Inflammatory macrophage treated with lipopolysaccharide for 4 hours (primary cell): Measurements from ENCODE around the gene NR1D2.

Experiments used
- DNase-seq: peaks from one replicate; pipeline ENCODE4 v3.0.0-alpha.2; 2020

NR1D2 gene

GRCh38 chr3:23968463-23969184 is 23.5 kb downstream of the NR1D2 start:
- DNase-seq = peak; percentile 54

DNA sequence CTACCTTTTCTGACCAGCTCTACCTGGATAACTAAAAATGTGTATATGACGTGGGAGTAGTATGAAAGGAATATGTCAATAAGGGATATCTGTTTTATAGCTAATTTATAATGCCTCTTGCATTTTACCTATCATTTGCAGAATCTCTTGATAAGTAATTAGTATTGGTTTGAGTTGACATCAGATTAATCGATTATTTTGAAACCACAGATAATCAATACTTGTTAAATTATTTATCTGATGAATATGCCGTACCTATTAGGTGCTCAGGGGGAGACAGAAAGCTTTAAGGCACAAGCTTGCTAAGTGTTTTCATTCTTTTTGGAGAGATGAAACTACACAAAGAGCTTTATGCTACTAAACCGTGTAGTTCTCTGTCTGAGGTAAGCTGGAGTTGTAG is 24.3 kb downstream of the NR1D2 start:
- no peak for DNase-seq

GRCh38 chr3:23971684-23972083 is 26.6 kb downstream of the NR1D2 start:
- no peak for DNase-seq

DNA sequence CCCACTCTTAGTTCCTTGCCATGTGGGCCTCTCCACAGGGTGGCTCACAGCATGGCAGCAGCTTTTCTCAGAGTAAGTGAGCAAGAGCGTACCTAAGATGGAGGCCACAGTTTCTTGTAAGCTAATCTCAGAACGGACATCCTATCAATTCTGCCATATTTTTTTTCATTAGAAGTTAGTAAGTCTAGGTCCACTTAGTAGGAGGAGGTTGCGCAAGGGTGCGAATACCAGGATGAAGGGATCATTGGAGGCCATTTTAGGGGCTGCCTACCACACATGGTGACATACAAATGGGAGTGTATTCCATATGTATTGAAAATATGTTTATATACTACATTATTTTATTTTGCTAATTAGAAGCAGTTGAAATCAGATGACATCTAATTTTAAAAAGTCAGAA is 31.5 kb downstream of the NR1D2 start:
- DNase-seq = no peak

DNA sequence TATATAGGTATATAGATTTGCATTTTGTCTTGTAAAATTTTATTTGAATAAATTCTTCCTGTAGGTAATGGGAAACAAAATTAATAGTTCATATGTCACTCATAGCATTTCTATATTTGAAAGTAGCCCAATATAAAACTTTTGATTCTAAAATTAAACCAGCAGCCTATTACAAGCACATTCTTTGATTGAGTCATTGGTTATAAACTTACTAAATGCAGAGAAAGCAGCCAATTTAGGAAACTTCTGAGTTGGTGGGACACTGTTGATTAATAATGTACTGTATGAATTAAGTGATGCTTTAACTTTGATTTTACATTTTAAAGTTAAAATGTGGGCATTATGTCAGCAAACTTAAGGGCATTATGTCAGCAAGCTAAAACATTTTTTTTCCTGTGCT is 34.5 kb downstream of the NR1D2 start:
- DNase-seq = no peak

- no peak for DNase-seq
These were observed 36.0 kb downstream of the NR1D2 start for GRCh38 chr3:23981136-23981535.

DNA sequence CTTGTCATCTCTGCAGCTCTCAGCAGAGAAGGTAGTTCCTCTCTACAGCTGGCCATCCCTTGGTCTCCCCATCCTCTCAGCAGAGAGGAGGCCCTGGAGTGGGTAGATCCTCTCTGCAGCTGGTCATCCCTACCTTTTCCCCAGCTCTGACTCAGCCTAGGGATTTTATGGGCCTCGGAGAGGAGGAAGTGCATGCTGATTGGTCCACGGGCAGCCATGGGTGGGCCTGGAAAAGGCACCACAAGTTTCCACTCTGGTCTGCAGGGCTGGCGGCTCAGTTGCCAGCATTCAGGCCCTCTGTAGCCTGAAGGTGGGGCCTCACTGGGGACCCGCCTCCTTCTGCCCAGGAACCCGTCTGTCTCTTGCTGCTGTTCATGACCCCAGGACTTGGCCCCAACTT is 36.9 kb downstream of the NR1D2 start:
- no peak for DNase-seq

GRCh38 chr3:23984934-23985333 is 39.8 kb downstream of the NR1D2 start:
- DNase-seq = no peak

- peak; percentile 43 for DNase-seq
These were observed 40.9 kb downstream of the NR1D2 start for GRCh38 chr3:23985747-23986544.

DNA sequence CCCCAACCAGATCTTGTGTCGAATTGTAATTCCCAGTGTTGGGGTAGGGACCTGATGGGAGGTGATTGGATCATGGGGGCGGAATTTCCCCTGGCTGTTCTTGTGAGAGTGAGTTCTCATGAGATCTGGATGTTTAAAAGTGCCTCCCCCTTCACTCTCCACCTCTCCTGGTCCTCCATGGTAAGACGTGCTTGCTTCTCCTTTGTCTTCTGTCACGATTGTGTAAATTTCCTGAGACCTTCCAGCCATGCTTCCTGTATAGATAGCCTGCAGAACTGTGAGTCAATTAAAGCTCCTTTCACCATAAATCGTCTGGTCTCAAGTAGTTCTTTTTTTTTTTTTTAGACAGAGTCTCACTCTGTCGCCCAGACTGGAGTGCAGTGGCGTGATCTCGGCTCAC is 42.3 kb downstream of the NR1D2 start:
- peak; percentile 86 for DNase-seq

DNA sequence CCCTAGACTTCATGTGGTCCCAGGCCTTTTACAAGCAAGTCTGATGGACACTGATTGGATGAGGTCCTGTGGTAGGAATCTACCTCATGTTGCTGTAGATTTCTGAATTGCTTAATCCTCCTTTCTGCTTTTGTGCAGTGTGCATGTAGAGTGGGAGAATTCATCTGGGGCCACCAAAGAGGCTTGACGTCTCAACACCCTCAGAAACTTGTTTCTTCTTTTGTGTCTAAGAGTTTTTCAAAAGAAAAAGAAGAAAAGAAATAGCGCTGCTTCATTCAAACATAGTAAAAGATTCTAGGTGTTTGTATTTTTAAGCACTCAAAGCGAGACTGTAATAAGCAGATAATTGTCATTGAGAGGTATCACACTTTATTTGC is 46.2 kb downstream of the NR1D2 start:
- peak; percentile 36 for DNase-seq

GRCh38 chr3:23991683-23992628 is 46.9 kb downstream of the NR1D2 start:
- DNase-seq = no peak

DNA sequence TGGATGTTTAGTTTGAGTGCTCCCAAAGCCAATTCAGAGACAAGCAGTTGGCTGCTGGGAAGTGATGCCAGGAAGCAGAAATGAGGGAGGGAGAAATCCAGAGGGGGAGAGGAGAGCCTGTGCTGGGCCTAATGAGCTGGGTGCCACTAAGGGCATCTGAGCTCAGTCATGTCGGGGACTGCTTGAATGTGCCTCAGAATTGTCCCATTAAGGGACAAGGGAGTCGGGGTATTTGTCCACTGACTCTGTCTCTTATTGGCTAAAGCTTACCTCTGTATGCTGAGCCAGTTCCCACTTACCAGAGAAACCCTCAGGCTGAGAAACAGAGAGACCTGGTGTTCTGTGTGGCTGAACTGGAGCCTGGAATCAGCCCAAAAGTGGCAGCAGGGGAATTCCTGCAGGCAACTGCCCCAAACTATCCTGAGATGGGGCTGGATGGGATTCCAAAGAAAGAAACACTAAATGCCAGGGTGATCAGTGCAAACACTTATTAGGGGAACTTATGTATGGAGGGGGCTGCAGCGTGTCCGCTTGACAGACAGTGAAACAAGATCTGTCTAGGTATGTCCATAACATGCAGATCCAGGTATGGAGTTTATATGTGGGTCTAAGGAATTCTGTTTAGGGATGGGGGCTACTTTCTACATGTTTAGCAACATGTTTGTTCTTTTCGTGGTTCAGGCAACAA is 48.6 kb downstream of the NR1D2 start:
- DNase-seq = no peak

DNA sequence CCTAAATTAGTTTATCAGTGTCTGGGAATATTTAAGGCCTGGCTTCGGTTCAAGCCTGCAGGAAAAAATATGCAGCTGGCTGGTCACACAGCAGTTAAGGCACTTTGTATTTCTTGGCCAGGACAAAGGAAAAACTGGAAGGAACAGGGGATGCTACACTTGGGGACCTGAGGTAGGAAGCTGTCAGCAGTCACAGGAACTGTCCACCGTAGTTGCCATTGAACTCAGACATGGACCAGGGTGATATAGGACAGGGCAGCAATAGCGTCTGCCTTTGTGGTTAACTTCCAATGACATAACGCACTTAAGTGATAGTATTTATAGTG is 49.1 kb downstream of the NR1D2 start:
- no peak for DNase-seq

- DNase-seq = no peak
These were observed 50.1 kb downstream of the NR1D2 start for GRCh38 chr3:23995219-23995618.

- DNase-seq = no peak
These were observed 51.0 kb downstream of the NR1D2 start for GRCh38 chr3:23996095-23996524.

- peak; percentile 51 for DNase-seq
These were observed 54.0 kb downstream of the NR1D2 start for GRCh38 chr3:23999012-23999641.

DNA sequence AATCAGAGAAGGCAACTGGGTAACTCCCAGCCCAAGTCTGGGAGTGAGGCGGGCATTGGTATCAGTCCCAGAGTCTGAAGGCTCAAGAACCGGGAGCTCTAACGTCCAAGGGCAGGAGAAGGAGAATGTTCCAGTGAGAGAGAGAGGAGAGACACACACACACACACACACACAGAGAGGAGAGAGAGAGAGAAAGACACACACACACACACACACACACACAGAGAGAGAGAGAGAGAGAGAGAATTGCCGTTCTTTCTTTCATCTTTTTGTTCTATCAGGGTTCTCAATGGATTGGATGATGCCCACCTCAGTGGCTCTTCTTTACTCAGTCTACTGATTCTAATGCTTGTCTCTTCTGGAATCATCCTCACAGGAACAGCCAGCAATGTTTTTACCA is 57.0 kb downstream of the NR1D2 start:
- no peak for DNase-seq

- DNase-seq = no peak
These were observed 58.4 kb downstream of the NR1D2 start for GRCh38 chr3:24003466-24003865.

DNA sequence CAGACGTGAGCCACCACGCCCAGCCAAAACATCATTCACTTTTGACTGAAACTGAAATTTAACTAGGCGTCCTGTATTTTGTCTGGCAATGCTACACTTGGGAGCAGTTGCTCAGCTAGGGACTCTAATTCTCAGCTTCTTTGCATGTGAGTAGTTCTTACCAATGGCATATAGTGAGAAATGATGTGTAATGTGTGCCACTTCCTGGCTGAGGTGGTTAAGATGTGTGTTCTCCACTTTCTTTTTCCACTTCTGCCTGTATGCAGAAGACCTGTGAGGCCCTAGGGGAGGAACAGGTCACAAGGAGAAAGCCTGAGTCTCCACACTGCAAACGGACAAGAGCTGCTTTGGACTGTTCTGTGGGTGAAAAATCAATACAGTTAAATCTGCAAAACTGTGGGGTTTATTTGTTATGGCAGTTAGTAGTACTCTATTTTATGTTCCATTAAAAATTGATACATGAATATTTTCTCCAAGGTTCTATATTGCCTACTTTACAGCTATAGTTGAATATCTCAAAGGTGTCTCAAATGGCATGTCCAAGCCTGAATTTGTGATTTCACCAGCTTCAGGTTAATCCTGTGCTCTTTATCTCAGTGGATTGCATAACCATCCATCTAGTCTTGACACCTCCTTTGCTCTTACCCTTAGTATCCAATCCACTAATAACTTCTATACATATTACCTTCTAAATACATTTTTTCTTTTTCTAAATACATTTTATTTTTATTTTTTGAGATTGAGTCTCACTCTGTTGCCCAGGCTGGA is 59.3 kb downstream of the NR1D2 start:
- no peak for DNase-seq

DNA sequence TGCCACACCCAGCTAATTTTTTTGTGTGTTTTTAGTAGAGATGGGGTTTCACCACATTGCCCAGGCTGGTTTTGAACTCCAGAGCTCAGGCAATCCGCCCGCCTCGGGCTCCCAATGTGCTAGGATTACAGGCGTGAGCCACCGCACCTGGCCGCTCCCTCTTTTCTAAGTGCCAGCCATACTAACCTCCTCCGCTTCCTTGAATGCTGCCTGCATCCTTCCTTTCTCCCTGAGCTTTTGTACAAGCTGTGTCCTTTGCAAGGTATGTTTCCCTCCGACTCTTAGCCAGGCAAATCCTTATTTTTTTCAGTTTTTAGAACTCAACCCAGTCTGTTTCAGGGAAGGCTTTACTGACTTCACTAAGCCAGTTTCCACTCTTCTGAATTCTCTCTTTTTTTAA is 60.6 kb downstream of the NR1D2 start:
- no peak for DNase-seq

DNA sequence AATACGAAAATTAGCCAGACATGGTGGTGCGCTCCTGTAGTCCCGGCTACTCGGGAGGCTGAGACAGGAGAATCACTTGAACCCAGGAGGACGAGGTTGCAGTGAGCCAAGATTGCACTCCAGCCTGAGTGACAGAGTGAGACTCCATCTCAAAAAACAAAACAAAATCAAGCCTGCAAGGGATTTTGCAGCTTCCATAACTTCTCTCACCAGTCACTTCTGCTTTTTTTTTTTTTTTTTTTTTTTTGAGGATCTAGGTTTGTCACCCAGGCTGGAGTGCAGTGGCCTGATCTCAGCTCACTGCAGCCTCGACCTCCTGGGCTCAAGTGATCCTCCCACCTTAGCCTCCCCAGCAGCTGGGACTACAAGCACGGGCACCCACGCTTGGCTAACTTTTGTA is 65.7 kb downstream of the NR1D2 start:
- DNase-seq = peak; percentile 31
